GM10266 (cell line): Measurements from ENCODE around the gene DNAJB11.

Source experiments
- DNase-seq: peaks from one replicate; pipeline ENCODE4 v3.0.0; 2012; ENCODE audit errors: extremely low spot score
- CTCF ChIP-seq: IDR thresholded peaks from 2 replicates; pipeline ENCODE4 v1.5.1; 2012; ENCODE audit warnings: mild to moderate bottlenecking, low read depth; ENCODE audit not compliant: control insufficient read depth, insufficient read depth; ENCODE audit errors: missing control alignments

The DNAJB11 gene

GRCh38 chr3:186538779-186539178 lies 31.7 kb upstream of the DNAJB11 start:
- TF ChIP-seq CTCF, result no peak
- DNase-seq, result no peak

DNA sequence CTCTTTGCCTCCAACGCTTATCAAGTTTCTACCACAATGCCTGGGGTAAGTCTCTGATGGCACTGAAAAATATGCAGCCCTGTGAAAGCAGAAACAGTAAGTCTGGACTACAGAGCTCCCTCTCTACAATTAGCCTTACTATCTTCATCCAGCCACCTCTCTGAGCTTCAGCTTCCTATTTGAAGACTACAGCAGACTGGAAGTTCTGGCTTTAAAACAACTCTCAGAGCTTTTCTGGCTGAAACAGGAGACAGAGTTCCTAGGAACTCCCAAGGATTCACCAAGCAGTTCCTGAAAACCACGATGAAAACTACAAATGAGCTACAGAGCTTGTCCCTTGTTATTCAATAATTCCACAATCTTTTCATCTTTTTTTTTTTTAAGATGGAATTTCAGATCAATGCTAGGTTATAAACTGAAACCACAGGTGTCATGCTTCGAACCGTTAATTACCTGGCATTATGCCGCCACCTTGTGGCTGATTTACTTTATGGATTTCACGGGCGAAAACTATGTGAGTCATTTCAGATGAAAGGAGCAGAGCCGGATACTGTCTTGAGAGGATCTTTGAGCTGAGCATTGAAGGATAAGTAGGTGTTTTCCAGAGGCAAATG lies 30.2 kb upstream of the DNAJB11 start:
- peak; percentile 94 for TF ChIP-seq CTCF
- peak; percentile 66 for DNase-seq

- TF ChIP-seq CTCF, result no peak
- DNase-seq, result no peak
Observed at GRCh38 chr3:186540835-186541226, 29.7 kb upstream of the DNAJB11 start.

DNA sequence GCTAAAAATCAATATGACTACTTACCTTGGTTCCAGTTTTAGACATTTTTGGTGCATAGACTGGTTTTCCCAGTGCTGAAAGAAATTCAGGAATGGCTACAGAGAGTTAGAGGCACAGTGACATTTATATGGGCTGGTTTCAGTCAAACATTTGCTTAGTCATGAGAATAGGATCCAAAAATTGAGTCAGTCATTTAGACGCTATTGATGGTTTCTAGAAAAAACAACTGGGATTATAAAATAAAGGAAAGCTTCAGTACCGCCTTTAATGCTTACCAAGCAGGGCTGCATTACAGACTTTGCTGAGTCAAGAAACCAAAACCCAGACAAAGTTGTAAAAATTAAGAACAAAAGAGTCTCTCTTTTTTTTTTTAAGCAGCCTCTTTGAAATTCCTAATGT lies 26.2 kb upstream of the DNAJB11 start, which contains the start of gene CRYGS:
CRYGS (minus strand) TSS at position 100 of the 400 bp plus-strand sequence; CDS start at position 46, 54 bp downstream.
- no peak for TF ChIP-seq CTCF
- no peak for DNase-seq

- no peak for TF ChIP-seq CTCF
- no peak for DNase-seq
Observed at GRCh38 chr3:186549497-186549896, 21.0 kb upstream of the DNAJB11 start.

DNA sequence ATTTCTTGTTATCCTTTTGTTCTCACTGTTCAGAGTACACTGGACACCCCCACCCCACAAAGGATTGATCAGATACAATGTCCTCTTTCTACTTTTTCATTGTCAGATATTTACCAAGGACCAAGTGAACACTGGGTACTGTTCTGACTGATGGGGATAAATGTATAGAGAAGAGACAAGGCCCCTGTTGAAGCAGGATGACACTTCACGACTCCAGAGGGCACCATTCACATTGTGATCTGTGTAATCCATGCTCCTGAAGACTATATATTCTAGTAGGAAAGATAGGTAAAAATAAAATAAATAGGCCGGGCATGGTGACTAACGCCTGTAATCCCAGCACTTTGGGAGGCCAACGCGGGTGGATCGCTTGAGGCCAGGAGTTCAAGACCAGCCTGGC lies 19.1 kb upstream of the DNAJB11 start:
- DNase-seq, result no peak
- no peak for TF ChIP-seq CTCF

DNA sequence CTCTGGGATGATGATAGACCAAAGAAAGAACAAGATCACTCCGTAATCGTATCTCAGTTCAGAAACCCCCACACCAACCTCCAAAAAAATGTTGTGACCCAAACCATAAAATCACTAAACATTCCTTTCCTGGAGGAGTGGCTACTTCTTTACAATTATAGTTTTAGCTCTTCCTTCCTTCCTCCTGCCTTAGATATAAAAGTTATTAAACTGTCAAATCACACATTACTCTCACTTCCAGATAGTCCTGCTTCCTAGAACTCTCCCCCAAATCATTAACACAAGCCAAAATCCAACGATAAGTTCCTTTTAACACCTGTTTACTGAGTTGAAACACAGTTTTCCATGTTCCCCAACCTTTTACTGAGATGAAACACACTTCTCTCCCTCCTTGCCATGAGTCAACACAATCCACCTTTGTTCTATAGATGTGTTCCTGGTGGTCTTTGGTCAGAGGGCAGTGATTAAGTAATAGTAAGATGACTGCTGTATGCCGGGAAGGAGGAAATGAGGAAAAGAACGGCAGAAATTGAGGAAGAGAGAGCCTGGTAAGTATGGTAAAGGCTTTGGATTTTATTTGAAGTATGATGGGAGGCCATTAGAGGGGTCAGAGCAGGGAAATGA lies 18.0 kb upstream of the DNAJB11 start:
- DNase-seq, result no peak
- TF ChIP-seq CTCF, result no peak
